H1 (cell line): ENCODE data around the gene C2CD3. TPM values are rescaled to one million over a fixed set of nuclear protein-coding genes. Genes with fewer than 3 reads are reported as not detected.

Source experiments
- NANOG ChIP-seq: IDR thresholded peaks from 2 replicates; pipeline ENCODE4 v1.6.1; 2011; ENCODE audit warnings: low read length, low read depth, mild to moderate bottlenecking, inconsistent platforms; ENCODE audit not compliant: insufficient read depth, poor library complexity, severe bottlenecking
- RXRA ChIP-seq: IDR thresholded peaks from 2 replicates; pipeline ENCODE4 v1.6.1; 2011; ENCODE audit warnings: low read depth, mild to moderate bottlenecking, low read length, moderate library complexity; ENCODE audit not compliant: insufficient read depth
- SIX5 ChIP-seq: IDR thresholded peaks from 2 replicates; pipeline ENCODE4 v1.6.1; 2011; ENCODE audit warnings: mild to moderate bottlenecking, low read depth, low read length
- polyA plus RNA-seq, 7 experiments: library from polyadenylated mRNA; depleted of rRNA in 3 of 7; stranded (reverse) in 5 of 7; unstranded in 2 of 7; fragments of >200 nt in 5 of 7; fragments of 200-250 nt in 2 of 7; gene quantifications; 1 replicate in 5 of 7; 2 replicates in 1 of 7; 4 replicates in 1 of 7; pipeline versions ENCODE4 v1.2.1 to v1.2.3, GENCODE V29; 2011 to 2013; ENCODE audit warnings: missing spikeins in 2 of 7, mixed read lengths in 2 of 7
- total RNA-seq: library from RNA; stranded (reverse); fragmentation: NEBNext Ultra II Directional; extraction: Animal tissue kit (Norgen Biotek cat#: 25700); gene quantifications from 2 replicates; pipeline ENCODE4 v1.2.1, GENCODE V29; 2021
- TF ChIP-seq, protein P1 (sequence below), 3 experiments: IDR thresholded peaks; 1 replicate in 2 of 3; 2 replicates in 1 of 3; pipeline versions ENCODE4 v1.5.1 to v1.6.1; 2011; ENCODE audit warnings: low read length in 3 of 3, mild to moderate bottlenecking in 3 of 3, inconsistent platforms in 2 of 3, low read depth in 1 of 3, moderate library complexity in 1 of 3; ENCODE audit not compliant: insufficient read depth in 1 of 3; ENCODE audit errors: control extremely low read depth in 1 of 3

The C2CD3 gene
- total and polyA plus RNA-seq, 2 of the 8 experiments (the other 6 are each of a cell fraction or from before 2014, with no cell fraction given): 11.0 to 29.1 TPM

DNA sequence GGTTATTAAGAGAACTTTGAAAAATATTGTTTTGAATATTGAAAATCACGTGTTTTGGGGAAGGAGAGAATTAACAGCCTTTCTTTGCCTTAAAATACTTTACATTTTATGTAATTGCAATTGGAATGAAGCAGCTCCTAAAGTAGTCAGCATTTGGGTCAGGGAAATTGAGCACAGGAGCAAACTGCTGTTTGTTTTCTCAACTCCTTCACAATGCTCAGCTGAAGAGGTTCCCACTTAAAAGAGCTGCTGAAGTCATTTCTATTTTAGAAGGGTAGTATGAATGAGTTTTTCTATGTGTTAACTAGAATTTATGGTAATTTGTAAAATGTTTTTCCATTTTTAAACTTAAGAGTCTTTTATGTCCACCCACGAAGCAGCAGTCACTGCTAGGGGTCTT is 180.1 kb downstream of the C2CD3 start (continued):
- TF ChIP-seq NANOG (no peak), SIX5 (no peak), RXRA (no peak)
- TF ChIP-seq, protein P1, sequence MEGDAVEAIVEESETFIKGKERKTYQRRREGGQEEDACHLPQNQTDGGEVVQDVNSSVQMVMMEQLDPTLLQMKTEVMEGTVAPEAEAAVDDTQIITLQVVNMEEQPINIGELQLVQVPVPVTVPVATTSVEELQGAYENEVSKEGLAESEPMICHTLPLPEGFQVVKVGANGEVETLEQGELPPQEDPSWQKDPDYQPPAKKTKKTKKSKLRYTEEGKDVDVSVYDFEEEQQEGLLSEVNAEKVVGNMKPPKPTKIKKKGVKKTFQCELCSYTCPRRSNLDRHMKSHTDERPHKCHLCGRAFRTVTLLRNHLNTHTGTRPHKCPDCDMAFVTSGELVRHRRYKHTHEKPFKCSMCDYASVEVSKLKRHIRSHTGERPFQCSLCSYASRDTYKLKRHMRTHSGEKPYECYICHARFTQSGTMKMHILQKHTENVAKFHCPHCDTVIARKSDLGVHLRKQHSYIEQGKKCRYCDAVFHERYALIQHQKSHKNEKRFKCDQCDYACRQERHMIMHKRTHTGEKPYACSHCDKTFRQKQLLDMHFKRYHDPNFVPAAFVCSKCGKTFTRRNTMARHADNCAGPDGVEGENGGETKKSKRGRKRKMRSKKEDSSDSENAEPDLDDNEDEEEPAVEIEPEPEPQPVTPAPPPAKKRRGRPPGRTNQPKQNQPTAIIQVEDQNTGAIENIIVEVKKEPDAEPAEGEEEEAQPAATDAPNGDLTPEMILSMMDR (IDR thresholded peaks at IDR 0.05; ENCODE audit: control extremely low read depth in 1 of 3, insufficient read depth in 1 of 3, low read depth in 1 of 3, low read length in 3 of 3): no peak
